Measurements from ENCODE around the gene KIAA1217. TPM values are rescaled to one million over a fixed set of nuclear protein-coding genes. Genes with fewer than 3 reads are reported as not detected.
"Not testable (repeated sequence)": the region's sequence is repeated elsewhere in the genome, so short reads cannot be mapped to it uniquely, and the experiment has no call there.

The KIAA1217 gene
- polyA plus RNA-seq, 5 donors = 46.2 to 67.2 (median 55.2) TPM

DNA sequence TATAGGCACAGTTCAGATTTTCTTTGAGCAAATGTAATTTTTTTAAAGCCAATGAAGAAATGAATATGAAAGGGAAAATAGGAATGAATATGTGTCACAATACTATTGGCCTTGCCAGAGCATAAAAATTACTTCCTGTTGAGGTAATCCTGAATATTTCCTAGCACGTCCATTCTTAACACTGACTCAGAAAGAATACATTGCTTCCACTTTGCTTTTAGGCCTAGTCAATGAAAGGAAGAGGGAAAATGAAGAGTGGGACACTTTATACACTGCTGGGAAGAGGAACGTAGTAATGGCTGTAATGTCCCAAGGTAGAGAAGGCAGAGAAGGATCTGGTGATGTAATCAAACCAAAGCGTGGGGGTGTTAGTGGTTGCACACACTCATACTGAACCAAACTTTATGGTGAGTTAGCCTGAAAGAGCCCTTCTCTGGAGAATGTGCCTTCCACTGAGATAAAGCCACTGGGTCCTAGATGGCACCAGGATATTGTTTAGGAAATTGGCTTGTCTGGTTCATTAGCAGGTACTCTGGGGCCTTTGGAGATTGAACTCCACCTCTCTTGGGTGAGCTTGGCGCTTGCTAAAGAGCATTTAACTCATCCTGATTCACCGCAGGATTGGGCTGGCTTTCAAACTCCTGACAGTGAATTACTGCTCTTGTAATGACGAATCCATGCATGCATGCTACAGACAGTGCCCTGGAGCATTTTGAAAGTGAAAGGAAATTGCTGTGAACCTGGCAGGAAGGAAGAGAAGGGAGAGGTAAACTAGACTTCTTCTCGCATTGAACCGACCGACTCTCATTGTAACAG is 254.9 kb downstream of the KIAA1217 start:
- DNase-seq = no peak

DNA sequence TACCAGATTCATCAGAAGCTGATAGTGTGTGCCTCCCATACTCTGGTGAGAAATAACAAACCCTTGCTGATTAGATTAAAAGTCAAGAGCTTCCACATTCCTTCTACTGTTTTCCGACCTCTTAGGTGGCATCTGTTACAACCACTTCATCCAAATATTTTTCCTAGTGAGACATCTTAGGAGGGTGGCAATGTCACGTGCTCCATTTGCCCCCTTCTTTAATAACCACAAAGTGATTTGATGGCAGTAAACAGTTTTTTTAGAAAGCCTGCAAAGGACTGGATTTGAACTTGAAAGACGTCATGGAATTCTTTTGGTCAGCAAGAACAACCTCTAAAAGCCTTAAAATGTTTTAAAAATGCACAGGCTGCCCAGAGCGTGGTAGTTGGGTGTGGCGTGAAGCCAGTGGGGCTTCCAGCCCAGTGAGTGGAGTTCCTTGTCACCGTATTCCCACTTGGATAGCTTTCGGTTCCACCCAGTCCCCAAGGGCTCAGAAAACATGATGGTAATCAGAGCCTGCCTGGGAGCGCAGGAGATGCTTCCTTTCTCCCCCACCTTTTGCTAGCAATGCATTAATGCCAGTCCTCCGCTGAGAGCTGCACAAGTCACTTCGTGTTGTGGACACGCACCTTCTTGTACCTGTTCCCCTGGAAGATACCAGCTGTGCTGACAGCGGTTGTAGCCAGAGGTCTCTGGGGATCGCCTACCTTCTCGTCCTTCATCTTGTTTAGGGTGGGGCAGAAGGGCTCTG is 256.4 kb downstream of the KIAA1217 start:
- no peak for DNase-seq

DNA sequence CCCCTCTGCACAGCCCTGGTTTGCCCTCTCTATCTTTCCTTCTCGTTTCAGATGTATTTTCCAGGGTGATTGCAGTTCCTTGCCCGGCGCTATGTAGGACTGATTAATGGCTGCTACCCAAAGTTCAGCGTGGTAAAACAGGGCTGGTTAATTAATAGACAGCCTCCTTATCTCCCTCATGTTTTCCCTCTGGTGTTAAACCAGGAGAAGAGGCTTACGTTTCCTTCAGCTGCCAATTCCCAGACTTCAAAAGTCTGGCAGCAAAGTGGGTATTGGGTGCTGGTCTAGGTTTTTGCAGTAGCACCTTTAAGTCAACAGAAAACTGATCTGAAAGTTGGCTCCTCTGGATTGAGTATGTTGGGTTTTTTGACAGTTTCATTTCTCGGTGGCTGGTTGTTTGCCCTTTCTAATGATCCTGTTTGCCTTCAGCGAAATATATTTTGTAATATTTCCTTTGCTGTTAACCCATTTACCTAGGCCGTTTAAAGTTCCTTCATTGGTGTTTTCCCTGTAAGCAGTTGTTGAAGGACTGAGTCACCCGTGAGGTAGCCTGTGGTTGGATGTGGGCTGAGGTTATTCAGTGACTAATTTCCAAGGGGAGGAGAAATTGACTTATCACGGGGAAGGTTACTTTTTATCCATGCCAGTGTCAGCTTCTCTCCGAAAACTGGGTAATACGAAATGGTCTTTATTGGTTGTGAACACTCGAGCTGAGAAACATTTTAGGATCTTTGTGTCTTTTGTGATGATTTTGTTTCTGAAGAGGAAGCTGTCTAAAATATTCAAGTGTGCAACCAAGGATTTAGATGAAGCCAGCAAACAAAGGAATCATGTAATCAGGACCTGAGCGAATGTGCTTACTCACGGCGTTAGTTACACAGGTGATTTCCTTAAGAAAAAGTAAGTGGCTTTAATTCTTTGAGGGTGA is 257.2 kb downstream of the KIAA1217 start:
- peak in 1 of 2 donors; percentile 50 for DNase-seq

- DNase-seq = no peak
These were observed 258.2 kb downstream of the KIAA1217 start for GRCh38 chr10:24467136-24467535.

DNA sequence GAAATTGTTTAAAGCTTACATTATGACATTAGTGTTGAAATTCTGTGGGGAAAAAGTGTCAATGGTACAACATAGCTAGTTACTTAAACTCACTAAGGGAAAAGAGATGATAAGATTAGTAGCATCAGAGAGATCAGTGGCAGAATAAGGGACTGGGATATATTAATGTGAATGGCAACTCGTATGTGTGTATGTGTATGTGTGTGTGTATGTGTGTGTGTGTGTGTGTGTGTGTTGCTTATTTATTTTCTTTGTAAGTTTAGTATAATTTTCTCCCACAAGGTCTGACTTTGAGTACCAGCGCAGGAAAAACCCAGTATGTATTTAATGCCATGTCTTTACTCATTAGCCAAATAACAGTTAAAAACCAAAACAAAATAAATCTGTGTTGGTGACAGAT is 258.7 kb downstream of the KIAA1217 start:
- no peak for DNase-seq

- DNase-seq = no peak
These were observed 259.4 kb downstream of the KIAA1217 start for GRCh38 chr10:24468281-24468751.

DNA sequence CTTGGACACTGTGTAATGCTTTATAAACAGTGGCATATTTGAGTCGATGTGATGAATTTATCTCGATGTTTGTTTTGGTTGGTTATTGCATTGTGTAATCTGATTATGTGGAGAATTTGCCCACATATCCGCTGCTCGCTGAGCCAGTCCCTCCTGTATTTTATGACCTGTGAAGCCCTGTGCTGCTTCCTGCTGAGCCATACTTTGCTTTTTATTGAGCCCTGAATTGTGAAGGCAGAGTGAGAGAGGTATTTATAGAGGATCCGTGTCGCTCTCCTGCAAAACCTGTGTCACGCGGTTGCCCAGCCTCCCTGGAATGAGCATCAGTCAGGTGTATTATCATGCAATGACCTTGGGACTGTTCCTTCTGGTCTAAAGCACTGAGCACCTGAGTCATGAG is 261.1 kb downstream of the KIAA1217 start:
- DNase-seq = no peak

DNA sequence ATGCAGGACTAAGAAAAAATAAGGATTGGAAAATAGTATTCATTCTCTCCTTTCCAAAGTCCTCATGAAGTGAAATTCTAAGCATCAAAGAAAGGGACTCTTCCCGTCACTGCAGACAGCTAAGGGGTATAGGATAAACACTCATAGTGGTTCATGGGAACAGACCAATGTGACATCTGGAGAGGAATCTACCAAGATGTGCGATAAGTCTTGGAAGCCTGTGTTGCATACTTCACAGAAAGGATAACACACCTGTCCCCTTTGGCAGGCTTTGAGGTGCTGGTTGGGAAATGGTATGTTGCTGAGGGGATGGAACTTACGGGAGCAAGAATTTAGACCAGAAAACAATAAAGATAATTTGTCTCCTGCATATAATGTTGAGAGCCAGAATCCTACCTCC is 266.7 kb downstream of the KIAA1217 start:
- no peak for DNase-seq

GRCh38 chr10:24476913-24477701 is 268.2 kb downstream of the KIAA1217 start:
- no peak for DNase-seq

DNA sequence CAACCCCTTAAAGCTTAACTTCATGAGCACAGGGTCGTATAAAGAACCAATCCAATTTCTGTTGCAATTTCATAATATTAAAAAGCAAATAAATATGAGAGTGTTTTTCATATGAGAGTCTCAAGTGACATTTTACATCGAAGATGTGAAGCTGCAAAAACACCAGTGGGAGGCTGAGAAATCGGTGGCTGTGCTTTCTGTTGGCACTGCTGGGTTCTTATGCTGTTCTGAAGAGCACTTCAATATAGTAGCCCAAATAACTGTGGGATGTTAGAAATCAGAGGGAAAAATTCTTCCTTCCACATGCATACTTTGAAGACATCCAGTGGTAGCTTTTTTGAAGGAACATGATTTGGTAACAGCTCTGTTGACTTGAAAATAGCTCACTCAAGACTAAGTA is 269.0 kb downstream of the KIAA1217 start:
- DNase-seq = no peak

DNA sequence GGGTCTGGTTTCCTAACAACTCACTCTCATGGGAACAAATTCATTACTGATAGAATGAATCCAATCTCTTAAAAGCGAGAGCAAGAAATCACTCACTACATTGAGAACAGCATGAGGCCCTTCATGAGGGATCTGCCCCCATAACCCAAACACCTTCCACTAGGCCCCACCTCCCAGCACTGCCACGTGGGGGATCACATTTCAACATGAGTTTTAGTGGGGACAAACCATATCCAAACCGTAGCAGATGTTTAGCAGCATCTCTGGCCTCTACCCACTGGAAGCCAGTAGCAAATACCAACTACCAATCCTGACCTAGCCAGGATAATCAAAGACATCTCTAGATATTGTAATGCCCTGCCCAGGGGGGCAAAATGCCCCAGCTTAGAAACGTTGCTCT is 270.9 kb downstream of the KIAA1217 start:
- DNase-seq = no peak

GRCh38 chr10:24480447-24480846 is 271.5 kb downstream of the KIAA1217 start:
- DNase-seq = no peak

DNA sequence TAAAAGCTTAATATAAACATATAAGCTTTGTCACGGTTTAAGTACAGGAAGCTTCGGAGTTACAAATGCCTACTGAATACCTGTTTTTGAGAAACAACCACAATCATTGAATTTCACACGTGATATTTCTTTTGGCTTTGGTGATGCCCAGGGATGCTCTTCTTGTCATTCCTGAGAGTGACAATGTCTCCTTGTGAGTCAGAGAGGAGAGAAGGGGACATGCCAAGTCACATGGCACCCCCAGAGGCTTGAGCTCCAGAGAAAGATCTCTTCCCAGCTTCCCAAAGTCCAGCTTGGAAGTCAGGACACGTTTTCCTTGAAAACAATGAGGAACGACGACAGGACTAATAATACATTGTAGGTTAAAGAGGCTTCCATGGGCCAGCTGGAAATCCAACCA is 272.3 kb downstream of the KIAA1217 start:
- no peak for DNase-seq

- DNase-seq = not testable (repeated sequence)
These were observed 273.8 kb downstream of the KIAA1217 start for GRCh38 chr10:24482713-24483112.

- no peak for DNase-seq
These were observed 274.8 kb downstream of the KIAA1217 start for GRCh38 chr10:24483701-24484100.

- no peak for DNase-seq
These were observed 275.8 kb downstream of the KIAA1217 start for GRCh38 chr10:24484771-24485170.

DNA sequence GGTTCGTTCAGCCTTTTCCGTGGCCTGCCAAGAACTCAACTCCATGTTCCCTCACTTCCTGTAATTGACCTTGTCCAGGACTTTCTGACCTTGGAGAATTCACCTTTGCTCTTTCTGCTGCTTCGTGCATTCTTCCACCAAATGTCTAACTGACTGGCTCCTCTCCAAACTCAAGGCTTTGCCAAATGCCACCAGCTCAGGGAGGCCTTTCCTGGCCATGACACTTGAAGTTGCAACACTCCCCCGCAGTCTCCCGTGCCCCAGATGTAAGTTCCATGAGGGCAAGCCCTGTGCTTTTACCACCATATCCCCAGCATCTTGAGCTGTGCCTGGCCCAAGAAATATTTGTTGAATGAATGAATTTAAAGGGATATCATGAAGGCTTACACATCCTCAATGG is 276.4 kb downstream of the KIAA1217 start:
- DNase-seq = no peak

GRCh38 chr10:24488631-24489030 is 279.7 kb downstream of the KIAA1217 start:
- DNase-seq = no peak

GRCh38 chr10:24493165-24493564 is 284.2 kb downstream of the KIAA1217 start:
- DNase-seq = no peak

GRCh38 chr10:24494236-24494635 is 285.3 kb downstream of the KIAA1217 start:
- DNase-seq = no peak

DNA sequence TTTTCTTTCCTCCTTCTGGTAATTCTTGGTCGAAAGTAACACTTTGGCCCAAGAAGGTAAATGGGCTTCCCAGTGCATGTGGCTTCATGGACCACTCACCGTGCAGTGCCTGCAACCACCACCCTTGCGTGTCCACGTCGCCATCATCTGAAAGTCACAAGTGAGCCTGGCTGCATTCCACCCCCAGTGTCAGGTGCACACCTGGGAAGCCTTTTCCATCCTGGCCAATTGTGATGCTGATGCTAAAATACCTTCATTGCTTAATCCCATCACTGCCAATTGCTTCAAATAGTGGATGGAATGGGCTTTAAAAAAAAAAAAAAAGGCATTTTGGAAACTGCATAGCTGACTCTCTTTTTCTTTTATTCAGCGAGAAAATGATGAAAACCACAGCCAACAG is 285.8 kb downstream of the KIAA1217 start:
- no peak for DNase-seq
